ENCODE results near the gene SS18.
"Not testable (repeated sequence)": the region's sequence is repeated elsewhere in the genome, so short reads cannot be mapped to it uniquely, and the experiment has no call there.

The SS18 gene, protein sequence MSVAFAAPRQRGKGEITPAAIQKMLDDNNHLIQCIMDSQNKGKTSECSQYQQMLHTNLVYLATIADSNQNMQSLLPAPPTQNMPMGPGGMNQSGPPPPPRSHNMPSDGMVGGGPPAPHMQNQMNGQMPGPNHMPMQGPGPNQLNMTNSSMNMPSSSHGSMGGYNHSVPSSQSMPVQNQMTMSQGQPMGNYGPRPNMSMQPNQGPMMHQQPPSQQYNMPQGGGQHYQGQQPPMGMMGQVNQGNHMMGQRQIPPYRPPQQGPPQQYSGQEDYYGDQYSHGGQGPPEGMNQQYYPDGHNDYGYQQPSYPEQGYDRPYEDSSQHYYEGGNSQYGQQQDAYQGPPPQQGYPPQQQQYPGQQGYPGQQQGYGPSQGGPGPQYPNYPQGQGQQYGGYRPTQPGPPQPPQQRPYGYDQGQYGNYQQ

DNA sequence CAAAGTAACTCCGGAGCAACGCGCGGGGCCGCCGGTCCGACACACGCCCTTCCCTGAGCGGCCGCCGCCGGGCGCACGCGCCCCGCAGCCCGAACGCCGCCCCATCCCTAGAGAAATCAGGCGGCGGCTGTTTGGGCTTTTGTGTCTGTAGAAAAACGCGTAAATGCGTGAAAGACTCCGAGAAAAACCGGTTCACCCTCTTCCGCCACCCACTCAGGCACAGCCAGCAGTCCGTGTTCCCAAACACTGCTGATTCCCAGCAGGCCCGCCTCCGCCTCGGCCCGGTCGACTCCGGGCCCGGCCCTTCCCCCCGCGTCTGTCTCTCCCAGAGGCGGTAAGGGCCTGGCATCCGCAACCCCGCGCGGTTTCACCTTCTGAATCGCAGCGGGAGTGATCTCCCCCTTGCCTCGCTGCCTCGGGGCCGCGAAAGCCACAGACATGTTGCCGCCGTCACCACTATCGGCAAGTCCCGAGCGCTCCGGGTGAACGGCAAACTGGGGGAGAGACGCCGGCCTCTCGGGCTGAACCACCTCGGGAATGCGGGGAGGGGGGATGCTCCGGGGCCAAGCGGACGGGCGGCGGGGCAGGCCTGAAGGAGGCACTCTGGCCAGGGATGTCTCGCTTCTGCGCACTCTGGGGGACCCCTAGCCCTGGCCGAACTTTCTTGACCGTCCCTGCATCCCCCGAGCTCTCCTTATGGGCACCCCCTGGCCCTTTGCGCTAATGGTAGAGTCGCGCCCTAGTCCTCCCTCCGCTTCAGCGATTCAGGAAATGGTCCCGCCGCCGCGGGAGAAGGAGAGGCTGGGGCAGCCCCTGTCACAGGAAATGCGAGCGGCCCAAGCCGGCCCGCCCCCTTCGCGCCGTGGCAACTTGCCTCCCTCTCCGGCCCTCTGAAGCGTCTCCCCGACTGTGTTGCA is at the start of gene SS18:
SS18 (minus strand) TSS at position 484 of the 917 bp plus-strand sequence; CDS start at position 440, 44 bp downstream.
- DNase-seq = peak; percentile 92

DNA sequence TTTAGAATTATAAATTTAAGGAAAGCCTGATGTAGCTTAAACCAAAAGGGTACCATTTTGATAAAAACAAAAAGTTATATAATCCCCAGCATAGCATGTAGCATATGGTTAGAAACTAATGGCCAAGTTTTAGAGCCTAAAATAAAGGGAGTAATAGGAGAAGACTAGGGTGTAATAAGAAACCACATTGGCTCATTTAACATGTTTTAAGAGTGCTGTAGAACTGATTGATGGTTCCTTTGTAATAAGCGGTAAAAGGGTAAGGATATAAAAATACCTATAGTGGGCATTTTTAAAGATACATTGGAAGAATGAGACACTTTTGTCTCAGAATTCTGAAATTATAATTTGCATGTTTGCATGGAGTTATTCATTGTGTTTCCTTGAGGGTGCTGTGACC is 45.1 kb upstream of the SS18 start:
- DNase-seq = no peak

DNA sequence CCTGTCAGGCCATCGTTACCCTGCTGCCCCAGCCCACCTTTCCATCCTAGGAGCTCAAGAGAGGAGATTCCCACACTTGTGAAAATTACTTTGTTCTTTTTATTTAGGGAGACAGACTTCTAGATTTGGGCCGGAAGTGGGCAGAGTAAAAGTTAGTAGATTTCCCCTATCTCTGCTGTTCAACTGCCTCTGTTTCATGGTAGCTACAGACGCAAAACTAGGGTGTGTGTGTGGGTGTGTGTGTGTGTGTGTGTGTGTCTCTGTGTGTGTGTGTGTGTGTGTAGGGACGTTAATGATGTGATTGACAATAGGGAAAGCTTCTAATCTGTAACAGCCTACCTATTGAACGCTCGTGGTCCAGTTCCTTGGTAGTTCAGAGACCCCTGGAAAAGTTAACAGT is 43.7 kb upstream of the SS18 start:
- DNase-seq = peak; percentile 4

DNA sequence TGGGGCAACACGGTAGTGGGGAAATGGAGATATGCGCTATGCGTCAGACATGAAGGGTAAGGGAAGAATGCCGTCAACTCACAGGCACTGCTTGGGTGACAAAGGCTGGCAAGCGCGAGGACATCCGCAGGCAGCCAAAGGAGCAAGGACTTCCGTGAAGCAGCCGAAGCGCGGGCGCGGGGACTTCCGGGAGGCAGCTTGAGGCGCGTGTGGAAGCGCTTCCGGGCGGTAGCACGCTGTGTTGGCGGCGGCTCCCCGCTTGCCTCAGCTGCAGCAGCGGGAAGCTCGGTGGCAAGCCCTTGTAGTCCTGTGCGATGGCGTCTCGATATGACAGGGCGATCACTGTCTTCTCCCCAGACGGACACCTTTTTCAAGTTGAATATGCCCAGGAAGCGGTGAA is 43.2 kb upstream of the SS18 start, which contains the start of gene PSMA8:
PSMA8 (plus strand) TSS at position 218 of the 400 bp plus-strand sequence; CDS start at position 315, 97 bp downstream.
- DNase-seq = peak; percentile 70

DNA sequence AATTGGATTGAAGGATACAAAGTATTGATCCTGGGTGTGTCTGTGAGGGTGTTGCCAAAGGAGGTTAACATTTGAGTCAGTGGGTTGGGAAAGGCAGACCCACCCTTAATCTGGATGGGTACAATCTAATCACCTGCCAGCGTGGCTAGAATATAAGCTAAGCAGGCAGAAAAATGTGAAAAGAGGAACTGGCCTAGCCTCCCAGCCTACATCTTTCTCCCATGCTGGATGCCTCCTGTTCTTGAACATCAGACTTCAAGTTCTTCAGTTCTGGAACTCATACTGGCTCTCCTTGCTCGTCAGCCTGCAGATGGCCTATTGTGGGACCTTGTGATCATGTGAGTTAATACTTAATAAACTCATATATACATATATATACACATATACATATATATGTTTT is 37.8 kb upstream of the SS18 start:
- not testable (repeated sequence) for DNase-seq

DNA sequence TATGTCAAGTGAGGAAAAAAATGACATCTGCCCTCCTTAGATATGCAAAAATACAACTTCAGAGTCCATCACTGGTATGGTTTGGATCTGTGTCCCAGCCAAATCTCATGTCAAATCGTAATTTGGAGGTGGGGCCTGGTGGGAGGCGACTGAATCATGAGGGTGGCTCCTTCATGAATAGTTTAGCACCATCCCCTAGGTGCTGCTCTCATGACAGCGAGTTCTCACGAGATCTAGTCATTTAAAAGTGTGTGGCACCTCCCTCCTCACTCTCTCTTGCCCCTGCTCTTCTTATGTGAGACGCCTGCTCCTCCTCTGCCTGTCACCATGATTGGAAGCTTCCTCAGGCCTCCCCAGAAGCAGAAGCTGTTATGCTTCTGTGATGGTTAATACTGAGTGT is 37.4 kb upstream of the SS18 start:
- DNase-seq = no peak

DNA sequence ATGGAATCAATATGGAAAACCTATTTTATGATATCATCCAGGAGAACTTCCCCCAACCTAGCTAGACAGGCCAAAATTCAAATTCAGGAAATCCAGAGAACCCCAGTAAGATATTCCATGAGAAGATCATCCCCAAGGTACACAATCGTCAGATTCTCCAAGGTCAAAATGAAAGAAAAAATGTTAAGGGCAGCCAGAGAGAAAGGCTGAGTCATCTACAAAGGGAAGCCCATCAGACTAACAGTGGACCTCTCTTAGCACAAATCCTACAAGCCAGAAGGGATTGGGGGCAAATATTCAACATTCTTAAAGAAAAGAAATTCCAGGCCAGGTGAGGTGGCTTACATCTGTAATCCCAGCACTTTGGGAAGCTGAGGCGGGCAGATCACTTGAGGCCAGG is 31.6 kb upstream of the SS18 start:
- DNase-seq = not testable (repeated sequence)

DNA sequence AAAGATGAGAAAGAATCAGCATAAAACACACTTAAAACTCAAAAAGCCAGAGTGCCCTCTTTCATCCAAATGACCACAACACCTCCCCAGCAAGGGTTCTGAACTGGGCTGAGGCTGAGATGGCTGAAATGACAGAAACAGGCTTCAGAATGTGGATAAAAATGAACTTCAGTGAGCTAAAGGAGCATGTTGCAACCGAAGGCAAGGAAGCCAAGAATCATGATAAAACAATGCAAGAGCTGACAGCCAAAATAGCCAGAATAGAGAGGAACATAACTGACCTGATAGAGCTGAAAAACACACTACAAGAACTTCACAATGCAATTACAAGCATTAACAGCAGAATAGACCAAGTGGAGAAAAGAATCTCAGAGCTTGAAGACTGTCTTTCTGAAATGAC is 31.1 kb upstream of the SS18 start:
- DNase-seq = no peak

DNA sequence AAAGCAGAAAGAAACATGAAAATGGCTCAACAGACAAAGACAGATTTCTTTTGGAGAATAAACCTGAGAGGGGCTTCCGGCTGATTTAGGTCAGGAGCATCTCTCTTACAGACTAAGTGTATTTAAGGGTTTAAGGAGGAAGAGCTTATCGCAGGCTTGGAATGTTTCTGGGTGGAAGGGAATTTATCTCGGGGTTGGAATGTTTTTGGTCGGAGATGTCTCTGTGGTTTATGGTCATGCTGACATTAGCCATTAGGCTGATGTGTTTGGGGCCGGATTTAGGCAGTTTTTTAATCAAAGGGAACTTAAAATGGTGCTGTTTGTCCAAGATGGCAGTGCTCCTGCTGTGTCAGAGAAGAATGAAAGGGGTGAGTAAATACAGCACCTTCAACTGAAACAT is 28.8 kb upstream of the SS18 start:
- DNase-seq = no peak

DNA sequence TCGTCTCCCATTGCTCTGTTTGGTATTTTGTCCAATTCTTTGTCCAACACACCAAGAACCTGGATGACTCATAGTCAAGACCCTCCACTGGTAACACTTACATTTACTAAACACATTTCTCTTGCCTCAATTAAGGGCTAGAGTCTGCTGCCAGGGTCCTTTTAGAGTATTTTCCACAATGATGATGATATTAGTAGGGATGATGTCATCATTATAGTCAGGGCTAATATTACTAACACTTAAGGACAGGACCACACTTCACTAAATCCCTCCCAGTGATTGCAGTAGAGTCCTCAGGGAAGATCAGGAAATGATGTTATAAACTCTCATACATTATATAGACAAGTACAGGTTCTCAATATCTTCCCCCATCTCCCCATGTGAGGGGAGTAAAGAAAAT is 13.6 kb upstream of the SS18 start:
- DNase-seq = no peak

DNA sequence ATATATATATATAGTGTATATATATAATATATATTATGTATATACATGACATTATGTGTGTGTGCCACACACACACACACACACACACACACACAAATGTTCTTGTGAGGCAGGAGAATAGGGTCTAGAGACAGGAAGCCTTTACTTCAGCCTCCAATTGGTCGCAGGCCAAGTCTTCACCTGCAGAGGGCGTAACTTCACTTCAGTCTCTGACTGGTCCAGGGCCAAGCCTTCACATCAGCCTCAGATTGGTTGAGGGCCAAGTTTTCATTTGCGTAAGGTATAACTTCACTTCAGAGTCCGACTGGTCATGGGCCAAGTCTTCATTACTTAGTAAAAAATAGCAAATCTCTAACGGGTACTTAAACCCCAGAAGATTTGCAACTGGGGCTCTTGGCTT is 13.2 kb upstream of the SS18 start:
- DNase-seq = peak; percentile 58

DNA sequence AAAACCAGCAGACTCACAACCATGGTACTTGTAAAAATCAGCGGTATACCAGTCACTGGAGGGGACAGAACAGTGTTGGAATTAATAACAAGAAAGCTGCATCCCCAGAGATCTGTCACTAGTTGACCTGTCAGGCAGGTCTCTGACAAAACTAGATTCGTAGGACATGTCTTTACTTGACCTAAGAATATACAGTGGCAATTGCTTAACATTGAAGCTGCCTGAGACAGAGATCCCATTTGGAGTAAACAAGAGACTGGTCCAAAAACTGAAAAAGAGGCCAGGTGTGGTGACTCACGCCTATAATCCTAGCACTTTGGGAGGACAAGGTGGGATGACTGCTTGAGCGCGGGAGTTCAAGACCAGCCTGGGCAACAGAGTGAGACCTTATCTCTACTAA is 7.2 kb upstream of the SS18 start:
- DNase-seq = no peak

DNA sequence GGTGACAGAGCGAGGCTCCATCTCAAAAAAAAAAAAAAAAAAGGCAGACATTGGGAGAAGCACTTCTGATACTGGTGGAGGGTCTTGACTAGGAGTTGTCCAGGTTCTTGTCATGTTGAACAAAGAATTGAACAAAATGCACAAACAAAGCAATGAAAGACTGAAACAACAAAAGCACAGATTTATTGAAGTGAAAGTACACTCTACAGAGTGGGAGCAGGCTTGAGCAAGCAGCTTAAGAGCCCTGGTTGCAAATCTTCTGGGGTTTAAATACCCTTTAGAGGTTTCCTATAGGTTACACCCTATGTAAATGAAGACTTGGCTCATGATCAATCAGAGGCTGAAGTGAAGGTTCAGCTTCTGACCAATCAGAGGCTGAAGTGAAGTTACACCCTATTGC is 6.4 kb upstream of the SS18 start:
- DNase-seq = no peak

DNA sequence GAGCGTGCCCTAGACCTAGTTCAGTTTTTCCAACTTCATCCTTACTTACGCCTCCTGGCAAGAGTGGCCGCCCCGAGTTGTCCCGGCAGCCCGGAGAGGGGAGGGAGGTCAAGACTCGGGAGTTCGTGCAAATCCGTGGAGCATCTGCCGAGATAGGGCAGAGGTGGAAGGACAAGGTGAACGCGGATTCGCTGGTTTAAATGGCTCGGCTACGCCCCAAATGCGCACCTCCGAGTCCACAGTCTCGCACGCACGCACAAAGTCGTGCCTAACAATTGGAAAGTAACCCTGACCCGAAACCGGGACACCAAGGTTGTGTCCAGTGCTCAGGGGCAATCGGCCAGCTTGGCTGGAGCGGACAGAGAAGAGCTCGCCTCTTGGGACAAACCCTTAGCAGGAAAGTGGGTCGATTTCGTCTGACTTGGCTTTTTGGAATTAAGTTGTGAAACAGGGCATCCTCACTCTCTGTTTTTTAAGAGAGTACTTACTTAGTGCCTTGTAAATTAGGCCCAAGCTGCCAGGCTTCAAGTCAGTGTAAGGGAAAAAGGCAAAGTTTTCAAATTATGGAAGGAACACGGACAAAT is 726 bp upstream of the SS18 start:
- no peak for DNase-seq

DNA sequence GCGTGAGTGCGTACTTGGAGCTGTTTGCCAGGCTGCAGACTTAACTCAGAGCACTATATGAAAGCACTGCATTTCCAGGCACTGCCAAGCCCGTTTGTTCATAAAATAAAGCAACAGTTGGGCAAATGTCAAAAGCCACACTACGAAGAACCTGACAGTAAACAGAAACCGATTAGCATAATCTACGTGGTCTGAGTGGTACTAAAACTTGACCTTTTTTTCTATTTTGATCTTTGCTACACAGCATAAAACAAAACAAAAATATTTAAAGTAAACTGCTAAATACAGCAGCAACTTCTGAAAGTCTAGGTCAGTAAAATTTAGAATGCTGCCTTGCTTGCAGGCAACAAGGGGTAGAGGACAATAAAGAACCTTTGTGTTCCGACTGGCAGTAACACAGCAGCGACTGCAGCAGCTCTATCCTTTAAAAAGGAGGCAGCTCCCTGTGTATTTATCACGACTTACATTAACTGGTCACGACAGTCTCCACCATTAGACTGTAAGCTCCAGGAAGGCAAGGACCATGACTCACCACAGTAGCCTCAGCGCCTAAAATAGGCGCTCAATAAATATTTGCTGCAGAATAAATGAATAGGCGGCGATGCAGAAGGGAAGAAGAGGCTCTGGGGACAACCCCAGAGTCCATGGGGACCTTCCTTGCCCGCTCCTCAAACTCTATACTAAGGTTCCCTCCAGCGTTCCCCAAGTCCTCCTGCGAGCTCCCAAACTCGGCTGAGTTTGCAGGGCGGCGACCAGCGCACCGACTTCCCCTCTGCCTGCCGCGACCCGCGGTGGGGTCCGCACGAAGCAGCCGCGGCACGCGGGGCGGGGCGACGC is 902 bp downstream of the SS18 start:
- peak; percentile 6 for DNase-seq

DNA sequence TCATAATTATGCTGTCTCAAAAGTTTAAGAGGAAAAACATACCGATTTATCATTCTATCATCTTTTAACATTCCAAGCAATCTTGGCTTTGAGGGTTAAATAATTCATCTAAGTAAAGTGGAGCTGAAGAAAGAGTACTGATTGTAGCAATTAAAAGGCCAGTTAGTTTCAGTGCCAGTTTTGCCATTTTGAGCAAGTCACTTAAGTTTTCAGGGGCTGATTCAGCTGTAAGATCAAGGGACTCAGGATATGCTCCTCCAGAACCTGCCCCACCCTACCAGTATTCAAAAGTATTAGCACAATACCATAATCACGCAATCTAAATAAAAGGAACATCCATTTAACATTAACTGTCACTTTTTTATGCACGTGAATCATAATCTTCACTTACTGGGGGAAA is 1.9 kb downstream of the SS18 start:
- DNase-seq = no peak

DNA sequence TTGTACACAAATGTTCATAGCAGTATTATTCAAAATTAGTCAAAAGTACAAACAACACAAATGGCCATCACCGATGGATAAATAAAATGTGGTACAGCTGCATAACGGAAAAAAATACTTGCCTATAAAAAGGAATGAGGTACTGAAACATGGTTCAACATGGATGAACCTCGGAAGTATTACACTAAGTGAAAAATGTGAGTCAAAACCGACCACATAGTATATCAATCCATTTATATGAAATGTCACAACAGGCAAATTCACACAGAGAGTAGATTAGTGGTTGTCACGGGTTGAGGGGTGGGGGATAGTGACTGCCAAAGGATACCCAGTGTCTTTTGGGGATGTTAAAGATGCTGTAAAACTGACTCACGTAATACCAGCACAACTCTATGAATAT is 3.5 kb downstream of the SS18 start:
- no peak for DNase-seq

DNA sequence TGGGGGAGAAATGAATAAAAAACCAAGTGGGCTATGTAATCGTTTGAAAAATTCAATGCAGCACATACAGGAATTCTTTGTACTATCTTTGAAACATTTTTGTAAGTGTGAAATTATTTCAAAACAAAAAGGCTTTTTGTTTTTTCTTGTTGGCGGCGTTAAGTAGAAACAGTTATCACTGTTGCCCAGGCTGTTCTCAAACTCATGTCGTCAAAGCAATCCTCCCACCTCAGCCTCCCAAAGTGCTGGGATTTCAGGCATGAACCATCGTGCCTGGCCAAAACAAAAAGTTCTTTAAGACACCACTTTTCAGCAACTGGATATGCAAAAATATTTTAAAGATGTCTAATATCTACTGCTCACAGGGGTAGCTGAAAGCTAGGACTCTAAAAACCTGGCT is 5.4 kb downstream of the SS18 start:
- no peak for DNase-seq

DNA sequence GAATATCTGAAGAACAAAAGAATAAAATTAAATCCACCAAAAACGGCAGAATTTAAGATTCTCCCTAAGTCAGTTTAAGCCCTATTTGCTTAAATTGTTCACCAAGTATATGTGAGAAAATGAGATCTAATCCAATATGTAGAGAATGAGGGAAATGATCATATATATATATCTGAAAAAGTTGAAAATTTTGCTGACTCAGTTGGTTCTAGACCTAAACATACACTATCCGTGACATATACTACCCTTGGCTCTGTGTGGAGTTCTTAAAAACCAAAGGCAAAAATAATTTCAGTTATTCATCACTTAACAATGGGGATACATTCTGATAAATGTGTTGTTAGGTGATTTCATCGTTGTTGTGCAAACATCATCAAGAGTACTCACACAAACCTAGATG is 7.3 kb downstream of the SS18 start:
- DNase-seq = no peak

DNA sequence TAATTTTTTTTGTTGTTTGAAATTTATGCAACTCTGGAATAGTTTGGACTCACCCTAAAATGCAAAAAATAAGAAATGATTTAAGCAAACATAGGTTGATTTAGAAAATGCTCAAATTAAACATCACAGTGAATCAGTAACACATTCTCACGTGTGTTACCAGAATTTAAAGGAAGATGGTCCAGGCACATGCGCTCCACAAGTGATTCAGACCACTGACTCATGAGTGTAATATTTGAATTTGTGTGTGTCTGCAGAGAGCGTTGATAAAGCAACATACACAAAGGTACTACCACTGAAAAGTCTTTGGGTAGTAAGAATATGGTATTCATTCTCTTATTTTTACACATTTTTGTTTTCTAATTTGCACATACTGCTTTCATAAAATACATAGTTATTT is 7.9 kb downstream of the SS18 start:
- DNase-seq = no peak

DNA sequence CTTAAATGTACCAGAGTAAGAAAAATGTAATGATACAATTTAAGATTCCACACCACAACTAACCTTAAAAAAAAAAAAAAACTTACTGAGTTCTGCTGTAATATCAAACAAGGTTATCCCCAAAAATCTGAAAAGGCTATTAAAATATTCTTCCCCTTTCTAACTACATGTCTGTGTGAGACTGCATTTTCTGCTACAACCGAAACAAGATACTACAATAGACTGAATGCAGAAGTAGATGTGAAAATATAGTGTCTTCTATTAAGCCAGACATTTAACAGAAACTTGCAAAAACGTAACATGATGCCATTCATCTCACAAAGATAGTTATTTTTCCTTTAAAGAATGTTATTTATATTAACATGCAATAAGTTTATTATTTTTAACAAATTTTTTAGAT is 16.2 kb downstream of the SS18 start:
- DNase-seq = no peak

DNA sequence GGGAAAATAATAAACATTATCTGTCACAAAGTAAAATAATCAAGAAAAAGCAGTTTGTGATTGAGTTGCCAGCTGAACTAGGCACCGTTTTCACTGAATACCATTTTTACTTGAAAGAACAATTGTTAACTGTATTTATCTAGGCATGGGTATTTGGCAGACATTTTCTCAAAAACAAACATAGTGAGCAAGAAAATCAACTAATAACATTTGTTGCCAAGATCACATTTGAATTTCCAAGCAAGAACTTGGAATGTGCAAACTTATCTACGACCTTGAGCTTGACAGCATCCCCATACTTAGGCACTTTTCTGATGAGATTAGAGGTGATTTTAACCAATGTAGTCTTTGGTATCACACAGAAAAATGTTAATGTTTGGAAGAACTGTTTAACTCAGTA is 16.7 kb downstream of the SS18 start:
- DNase-seq = no peak

DNA sequence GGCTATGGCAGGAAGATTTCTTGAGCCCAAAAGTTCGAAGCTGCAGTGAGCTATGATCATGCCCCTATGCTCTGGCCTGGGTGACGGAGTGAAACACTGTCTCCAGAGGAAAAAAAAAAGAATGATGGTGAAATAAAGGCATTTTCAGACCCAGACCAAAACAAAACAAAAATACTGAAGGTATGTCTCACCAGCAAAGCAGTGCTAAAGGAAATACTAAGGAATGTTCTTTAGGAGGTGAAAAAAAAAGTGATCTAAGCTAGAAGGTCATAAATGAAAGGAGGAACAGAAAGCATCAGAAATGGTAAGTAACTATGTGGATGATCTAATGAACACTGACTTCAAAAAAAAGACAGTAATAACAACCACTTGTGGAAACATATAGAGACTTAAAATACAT is 18.7 kb downstream of the SS18 start:
- no peak for DNase-seq
